Measurements from ENCODE around the gene DCST1.

DNA sequence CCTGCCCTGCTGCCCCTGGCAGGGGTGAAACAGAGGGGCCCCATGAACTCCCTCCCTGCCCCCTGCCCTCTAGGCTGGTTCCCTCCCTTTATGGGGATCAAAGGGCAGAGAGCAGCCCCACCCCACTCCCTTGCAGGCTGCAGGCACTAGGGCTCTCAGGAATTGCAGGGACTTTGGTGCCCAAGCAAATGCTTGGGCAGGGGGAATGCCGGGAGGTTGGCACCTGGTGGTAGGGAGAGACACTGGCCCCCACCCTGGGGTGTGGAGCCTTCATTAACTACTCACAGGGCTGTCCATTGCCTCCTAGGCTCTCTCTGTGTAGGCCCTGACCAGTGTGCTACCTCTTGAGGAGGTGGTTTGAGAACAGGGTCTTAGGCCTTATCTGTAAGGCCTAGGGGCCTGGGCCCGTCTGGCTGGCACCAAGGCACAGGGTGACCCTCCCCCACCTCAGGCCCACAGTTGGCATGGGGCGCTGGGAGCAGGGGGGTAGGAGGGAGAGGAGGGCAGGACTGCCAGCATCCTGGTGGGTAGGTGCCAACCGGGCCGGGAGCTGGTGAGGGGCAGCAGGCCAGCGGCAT is 26.3 kb upstream of the DCST1 start:
- TF ChIP-seq, protein P1, sequence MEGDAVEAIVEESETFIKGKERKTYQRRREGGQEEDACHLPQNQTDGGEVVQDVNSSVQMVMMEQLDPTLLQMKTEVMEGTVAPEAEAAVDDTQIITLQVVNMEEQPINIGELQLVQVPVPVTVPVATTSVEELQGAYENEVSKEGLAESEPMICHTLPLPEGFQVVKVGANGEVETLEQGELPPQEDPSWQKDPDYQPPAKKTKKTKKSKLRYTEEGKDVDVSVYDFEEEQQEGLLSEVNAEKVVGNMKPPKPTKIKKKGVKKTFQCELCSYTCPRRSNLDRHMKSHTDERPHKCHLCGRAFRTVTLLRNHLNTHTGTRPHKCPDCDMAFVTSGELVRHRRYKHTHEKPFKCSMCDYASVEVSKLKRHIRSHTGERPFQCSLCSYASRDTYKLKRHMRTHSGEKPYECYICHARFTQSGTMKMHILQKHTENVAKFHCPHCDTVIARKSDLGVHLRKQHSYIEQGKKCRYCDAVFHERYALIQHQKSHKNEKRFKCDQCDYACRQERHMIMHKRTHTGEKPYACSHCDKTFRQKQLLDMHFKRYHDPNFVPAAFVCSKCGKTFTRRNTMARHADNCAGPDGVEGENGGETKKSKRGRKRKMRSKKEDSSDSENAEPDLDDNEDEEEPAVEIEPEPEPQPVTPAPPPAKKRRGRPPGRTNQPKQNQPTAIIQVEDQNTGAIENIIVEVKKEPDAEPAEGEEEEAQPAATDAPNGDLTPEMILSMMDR (IDR thresholded peaks at IDR 0.05; ENCODE audit: extremely low read depth in 1 of 2, insufficient read depth in 1 of 2, low read depth in 1 of 2, low read length in 2 of 2) = no peak
- TF ChIP-seq POLR2A (IDR thresholded peaks at IDR 0.05; ENCODE audit: low read depth, low read length) (no peak), POLR2AphosphoS5 (IDR thresholded peaks at IDR 0.05; ENCODE audit: insufficient read depth, low read depth, low read length) (no peak), EZH2 (IDR thresholded peaks at IDR 0.05; ENCODE audit: borderline replicate concordance, low read depth, low read length, severe bottlenecking) (no peak), MAX (IDR thresholded peaks at IDR 0.05; ENCODE audit: insufficient read depth, insufficient read length) (no peak), GATA2 (IDR thresholded peaks at IDR 0.05; ENCODE audit: insufficient read depth, insufficient read length, low read depth, low read length) (no peak), JUN (IDR thresholded peaks at IDR 0.05; ENCODE audit: borderline replicate concordance, insufficient read depth, insufficient read length, low read depth) (no peak)
